ENCODE measurements around the gene NAALADL2. TPM values are rescaled to one million over a fixed set of nuclear protein-coding genes. Genes with fewer than 3 reads are reported as not detected.

The NAALADL2 gene
- total RNA-seq, 1 experiment from 2014 or later, result 1.6 TPM

GRCh38 chr3:175662815-175663214, 803.7 kb downstream of the NAALADL2 start:
- H3K27ac ChIP-seq (ENCODE audit: insufficient read length, low read depth, low read length), result no peak overlapping the region
- H3K18ac ChIP-seq (ENCODE audit: insufficient read length, low read depth, low read length), result no peak overlapping the region
- no peak overlapping the region for H2BK120ac ChIP-seq (ENCODE audit: low read depth, low read length, poor library complexity, severe bottlenecking)
- H3K27me3 ChIP-seq (ENCODE audit: insufficient read depth, low read length), result no peaks in the 10 kb centered on the region
- Mint-ChIP-seq H3K9me3 (no peaks in the 10 kb centered on the region), H3K27me3 (ENCODE audit: low read depth) (no peaks in the 10 kb centered on the region), H3K4me3 (no peak overlapping the region), H3K27ac (no peak overlapping the region), H3K4me1 (peaks cover 0 to 5% of the 10 kb centered on the region in 2 experiments; a peak in 2 of 4 replicates), H3K36me3 (ENCODE audit: insufficient read depth in 1 of 3, low read depth in 3 of 3) (no peaks in the 10 kb centered on the region)
- H2AK5ac ChIP-seq (ENCODE audit: insufficient read length, low read length), result no peak overlapping the region
- H2BK5ac ChIP-seq (ENCODE audit: insufficient read length, low read length), result no peak overlapping the region
- no peak overlapping the region for H3K4me2 ChIP-seq (ENCODE audit: insufficient read depth, insufficient read length, low read length)
- H3K14ac ChIP-seq (ENCODE audit: insufficient read depth, low read length), result no peak overlapping the region
- H2BK20ac ChIP-seq (ENCODE audit: low read depth, low read length, poor library complexity, severe bottlenecking), result no peak overlapping the region
- TF ChIP-seq CTCF (conservative IDR thresholded peaks at IDR 0.05), result no peak
- DNase-seq, result no peak
- H2BK15ac ChIP-seq (ENCODE audit: low read depth, low read length), result no peak overlapping the region
- H3K23ac ChIP-seq (ENCODE audit: insufficient read length, low read depth, low read length), result no peak overlapping the region
- H4K5ac ChIP-seq (ENCODE audit: insufficient read length, low read depth, low read length), result no peak overlapping the region
- no peaks in the 10 kb centered on the region for H3K79me2 ChIP-seq (ENCODE audit: insufficient read depth, low read length)
- H2BK12ac ChIP-seq (ENCODE audit: insufficient read length, low read depth, low read length), result no peak overlapping the region
- H3K79me1 ChIP-seq (ENCODE audit: insufficient read depth, low read depth, low read length, poor library complexity, severe bottlenecking), result no peaks in the 10 kb centered on the region
- no peak overlapping the region for H3K9ac ChIP-seq (ENCODE audit: extremely low read depth, insufficient read length, low read length)
- no peaks in the 10 kb centered on the region for H3K9me3 ChIP-seq (ENCODE audit: control insufficient read depth, low read depth, low read length)
- no peak overlapping the region for H3K4ac ChIP-seq (ENCODE audit: low read depth, low read length)
- no peak overlapping the region for H3T11ph ChIP-seq (ENCODE audit: low read length)
- no peak overlapping the region for H3K56ac ChIP-seq (ENCODE audit: insufficient read length, low read depth, low read length)
- no peaks in the 10 kb centered on the region for H3K23me2 ChIP-seq (ENCODE audit: insufficient read length, low read depth, low read length, poor library complexity, severe bottlenecking)
- no peak overlapping the region for H4K8ac ChIP-seq (replicated peaks; ENCODE audit: insufficient read length, low read depth, low read length)
- H2AFZ ChIP-seq (ENCODE audit: low read length), result no peak overlapping the region
- H3K4me1 ChIP-seq (ENCODE audit: insufficient read depth, low read length), result no peaks in the 10 kb centered on the region
- H4K20me1 ChIP-seq (ENCODE audit: control insufficient read depth, insufficient read depth, insufficient read length), result no peaks in the 10 kb centered on the region
- H4K91ac ChIP-seq (ENCODE audit: insufficient read length, low read depth, low read length), result no peak overlapping the region

Measured in H9 (cell line).